Stimulated activated CD4-positive, alpha-beta T cell treated with anti-CD3 and anti-CD28 coated beads, TNF-alpha, amount 100 ng/mL, for 4 hours (primary cell): ENCODE results near the gene SUPT3H.
"Not testable (repeated sequence)": the region's sequence is repeated elsewhere in the genome, so short reads cannot be mapped to it uniquely, and the experiment has no call there.

Source experiments
- DNase-seq, 3 experiments: peaks; one replicate each; pipeline ENCODE4 v3.0.0-alpha.2; 2020; ENCODE audit warnings: low read depth in 3 of 3

The SUPT3H gene

GRCh38 chr6:44955145-44955544 lies 422.6 kb downstream of the SUPT3H start:
- DNase-seq = no peak

DNA sequence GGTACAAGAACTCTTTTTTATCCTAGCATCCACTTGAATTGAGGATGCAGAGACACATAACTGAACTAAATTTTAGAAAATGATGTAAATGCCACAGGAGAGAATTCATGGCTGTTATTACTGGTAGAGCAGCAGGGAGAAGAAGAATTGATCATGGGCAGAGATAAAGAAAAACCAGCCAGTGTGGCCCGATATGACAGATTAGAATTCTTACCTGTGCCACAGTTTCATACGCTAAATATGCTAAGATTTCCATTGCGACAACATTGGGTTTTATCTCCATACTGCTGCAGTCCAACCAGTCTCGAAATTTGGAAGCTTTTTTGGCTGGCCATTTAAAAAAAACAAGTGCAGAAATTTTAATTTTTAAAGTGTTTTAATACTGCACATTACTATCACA lies 423.5 kb downstream of the SUPT3H start:
- DNase-seq = no peak

GRCh38 chr6:44951253-44951747 lies 426.4 kb downstream of the SUPT3H start:
- DNase-seq = no peak

DNA sequence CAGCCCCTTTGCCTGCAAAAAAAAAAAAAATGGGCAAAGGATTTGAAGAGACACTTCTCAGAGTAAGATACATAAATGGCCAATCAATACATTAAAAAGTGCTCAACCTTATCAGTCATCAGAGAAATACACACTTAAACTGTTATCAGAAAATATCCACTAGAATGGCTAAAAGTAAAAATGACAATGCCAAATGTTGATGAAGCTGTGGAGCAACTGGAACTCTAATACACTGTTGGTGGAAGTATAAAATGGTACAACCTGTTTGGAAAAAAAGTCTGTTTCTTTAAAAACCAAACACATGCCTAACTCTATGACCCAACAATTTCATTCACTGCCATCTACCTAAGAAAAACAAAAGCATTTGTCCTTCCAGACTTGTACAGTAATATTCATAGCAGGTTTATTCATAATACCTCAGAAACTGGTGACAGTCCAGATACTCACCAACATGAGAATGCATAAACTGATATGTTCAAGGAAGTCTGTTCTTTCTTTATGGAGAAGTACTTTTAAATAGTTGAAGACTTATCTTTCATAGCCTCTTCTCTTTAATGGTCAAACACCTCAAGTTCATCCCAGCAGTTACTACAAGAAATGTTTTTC lies 428.0 kb downstream of the SUPT3H start:
- DNase-seq = no peak

DNA sequence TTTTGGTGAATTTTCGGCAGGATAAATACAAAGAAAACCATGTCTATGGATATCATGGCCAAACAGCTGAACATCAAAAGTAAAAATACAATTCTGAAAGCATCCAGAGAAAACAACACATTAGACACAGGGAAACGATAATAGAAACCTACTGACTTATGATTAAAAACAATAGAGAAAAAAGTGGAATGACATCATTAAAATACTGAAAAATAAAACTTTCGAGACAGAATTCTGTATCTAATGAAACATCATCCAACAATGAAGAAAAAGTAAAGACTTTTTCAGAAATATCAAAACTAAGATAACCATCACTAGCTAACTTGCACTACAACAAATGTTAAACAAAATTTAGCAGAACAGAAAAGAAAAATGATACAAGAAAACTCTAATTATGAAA lies 434.2 kb downstream of the SUPT3H start:
- no peak for DNase-seq

GRCh38 chr6:44942798-44943197 lies 434.9 kb downstream of the SUPT3H start:
- DNase-seq = no peak

DNA sequence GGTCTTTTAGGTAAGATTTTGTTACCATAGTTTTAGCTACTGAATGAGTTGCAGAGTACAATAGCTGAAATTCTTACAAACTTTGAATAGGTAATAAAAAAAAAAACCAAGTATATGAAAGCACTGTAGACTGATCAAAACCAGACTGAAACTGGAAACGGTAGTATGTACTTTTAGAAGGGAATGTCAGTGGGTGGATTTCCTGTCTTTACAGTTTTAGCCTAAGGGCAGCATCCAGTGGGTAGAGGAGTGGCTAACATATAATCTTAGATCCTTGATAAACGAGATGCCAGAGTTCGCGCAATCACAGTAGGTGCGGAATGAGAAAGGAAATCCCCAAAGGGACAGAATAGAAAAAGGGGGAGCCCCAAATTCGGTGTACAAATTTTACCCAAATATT lies 435.5 kb downstream of the SUPT3H start:
- no peak for DNase-seq

DNA sequence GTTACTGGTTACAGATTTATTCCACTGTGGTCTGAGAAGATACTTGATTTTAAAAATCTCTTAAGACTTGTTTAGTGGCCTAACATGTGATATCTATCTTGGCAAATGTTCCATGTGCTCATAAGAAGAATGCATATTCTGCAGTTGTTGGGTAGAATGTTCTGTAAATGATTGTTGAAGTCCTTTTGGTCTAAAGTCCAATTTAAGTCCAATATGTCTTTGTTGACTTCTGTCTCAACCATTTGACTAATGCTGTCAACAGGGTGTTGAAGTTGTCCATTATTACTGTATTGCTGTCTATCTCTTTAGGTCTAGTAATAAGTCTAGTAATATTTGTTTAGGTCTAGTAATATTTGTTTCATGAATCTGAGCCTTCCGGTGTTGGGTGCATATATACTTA lies 437.4 kb downstream of the SUPT3H start:
- DNase-seq = no peak

DNA sequence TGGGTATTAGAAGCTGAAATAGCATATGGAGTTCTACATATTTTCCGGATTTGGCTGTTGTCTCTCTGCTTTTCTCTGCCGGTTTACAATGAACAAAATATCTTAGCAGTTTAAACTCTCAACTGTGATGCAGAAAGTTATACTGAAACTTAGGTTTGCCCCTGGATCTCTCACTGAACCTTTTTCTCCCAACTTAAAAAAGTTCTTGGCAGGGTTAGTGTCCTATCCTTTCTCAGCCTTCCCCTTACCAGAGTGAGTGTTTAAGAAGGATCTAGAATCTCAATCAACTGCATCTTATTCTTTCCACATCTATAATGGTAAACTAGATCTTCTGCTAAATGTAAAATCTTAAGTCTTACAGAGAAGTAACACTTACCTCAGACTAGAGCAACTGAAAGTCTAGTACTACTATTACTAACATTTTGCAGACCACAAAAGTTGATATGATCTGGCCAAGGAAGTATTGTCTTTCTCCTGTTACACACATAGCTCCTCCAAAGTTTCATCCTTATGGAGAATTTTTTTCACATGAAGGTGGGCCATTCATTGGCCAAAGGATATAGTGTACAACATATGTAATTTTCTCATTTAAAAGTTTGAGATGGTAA lies 441.9 kb downstream of the SUPT3H start:
- DNase-seq = no peak

GRCh38 chr6:44933108-44933507 lies 444.6 kb downstream of the SUPT3H start:
- DNase-seq = no peak

DNA sequence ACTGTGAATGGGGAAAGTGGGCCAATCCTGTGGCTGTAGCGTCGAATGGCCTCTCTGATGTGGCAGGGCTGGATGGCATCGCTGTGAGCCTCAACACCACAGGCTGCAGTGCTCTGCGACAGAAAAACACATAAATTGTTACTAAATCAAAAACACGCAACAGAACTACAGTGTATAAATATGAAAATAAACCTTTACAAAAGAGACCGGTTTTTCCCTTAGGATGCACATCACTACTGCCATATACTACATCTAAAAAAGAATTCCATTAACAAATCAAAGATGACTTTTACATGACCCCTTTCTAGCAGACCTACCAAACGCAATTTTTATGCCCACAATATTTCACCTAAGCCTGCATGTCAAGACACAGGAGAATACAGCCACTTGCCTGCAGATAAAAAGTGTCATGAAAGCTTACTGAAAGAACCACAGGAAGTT lies 445.1 kb downstream of the SUPT3H start:
- DNase-seq = no peak

DNA sequence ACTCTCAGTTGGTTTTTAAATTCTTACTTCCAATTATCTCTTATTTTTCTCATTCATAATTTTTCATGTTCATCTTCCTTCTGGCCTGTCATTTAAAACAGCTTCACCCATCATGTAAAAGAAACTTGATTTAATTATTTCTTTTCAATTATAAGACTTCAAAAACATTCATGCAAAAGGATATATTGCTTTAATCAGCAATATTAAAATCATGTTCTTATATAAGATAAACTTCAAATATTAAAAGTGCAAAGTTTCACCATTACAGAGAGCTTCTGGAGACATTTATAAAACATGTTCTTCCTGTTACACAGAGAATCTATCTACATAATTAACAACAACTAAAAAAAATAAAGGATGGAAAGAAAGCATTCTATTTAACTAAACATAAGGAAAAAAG lies 446.3 kb downstream of the SUPT3H start:
- DNase-seq = no peak

GRCh38 chr6:44926556-44926955 lies 451.2 kb downstream of the SUPT3H start:
- DNase-seq = no peak

- no peak for DNase-seq
Measured at GRCh38 chr6:44925100-44925739, 452.5 kb downstream of the SUPT3H start.

DNA sequence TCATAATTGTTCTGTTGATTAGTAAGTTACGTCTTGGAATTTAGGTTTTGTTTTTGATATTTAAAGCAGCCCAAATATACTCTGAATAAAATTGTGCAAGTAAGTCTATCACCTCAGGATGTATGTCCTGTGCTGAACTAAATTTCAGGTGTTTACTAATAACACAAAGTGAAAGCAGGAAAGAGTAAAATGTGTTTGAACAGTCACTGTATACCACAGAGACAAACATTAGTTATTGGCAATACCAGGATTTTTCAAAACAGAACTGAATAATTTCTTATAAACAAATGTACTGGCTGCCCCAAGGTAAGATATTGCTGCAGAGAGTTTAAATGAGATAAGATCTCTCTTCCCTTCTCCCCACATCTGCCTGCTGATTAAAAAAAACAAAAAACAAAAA lies 454.3 kb downstream of the SUPT3H start:
- DNase-seq = no peak

DNA sequence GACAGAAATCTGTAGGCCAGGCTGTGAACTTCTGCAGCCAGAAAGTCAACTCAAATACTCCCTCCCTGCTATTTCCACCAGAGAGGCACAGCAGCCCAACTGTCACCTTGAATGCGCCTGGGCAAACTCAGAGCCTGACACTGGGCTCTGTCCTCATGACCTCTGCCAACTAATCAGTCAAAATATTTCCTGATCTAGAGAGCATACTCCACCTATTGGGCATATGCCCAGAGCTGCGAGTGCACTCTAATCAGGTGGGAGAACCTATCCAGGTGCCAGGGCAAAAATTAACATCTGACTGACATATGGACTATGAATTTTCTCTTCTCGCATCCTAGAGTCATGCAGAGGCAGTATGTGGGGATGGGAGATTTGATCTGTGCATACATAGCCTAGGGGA lies 455.9 kb downstream of the SUPT3H start:
- no peak for DNase-seq

DNA sequence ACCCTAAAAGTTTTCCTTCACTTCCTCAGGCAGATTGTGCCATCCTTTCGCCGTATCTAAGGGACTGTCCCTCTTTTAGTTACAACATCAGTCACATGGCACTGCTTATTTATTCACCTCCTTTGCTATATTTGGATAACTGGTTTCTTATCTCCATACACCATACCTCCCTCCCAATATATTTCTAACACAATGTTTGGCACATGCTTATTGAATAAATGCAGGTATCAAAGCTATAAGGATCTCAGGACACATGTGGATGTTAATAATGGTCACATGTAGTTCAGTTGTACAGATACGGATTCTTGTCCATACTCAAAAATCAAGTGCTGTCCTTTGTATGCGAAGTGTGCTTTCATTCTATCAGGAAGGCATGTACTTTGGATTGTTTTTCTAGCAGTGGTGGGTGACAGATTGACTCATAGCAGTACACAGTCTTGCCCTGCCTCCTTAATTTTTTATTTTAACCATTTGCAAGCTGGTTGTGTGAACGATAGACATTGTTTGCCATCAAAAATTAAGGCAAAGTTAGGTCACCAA lies 456.7 kb downstream of the SUPT3H start:
- no peak for DNase-seq

DNA sequence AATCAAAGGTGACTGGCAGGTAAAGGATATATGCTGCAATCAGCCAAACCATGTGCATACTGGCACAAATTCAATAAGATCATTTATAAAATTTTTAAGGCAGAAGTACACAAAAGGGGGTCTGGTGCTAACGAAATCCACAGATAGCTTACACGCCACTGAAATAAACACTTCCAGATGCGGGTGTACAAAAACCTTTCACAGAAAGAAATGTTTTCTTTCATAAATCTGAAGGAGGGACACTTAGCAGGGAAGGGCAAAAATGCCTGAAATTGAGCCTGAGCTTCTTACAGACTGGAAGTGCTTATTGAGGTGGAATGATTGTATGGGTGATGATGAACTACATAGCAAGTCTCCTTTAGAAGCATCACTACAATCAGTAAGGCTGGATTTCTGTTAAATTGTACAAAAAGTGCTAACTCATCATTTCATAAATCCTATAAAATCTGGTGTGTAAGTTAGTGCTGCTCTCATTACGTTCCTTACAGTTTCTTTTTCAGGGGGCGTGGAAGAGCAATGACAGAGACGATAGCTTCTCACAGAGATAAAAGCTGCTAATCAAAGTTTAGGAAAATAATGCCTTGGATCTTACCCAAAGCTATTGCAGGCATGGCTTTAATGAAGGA lies 458.9 kb downstream of the SUPT3H start:
- DNase-seq = no peak

DNA sequence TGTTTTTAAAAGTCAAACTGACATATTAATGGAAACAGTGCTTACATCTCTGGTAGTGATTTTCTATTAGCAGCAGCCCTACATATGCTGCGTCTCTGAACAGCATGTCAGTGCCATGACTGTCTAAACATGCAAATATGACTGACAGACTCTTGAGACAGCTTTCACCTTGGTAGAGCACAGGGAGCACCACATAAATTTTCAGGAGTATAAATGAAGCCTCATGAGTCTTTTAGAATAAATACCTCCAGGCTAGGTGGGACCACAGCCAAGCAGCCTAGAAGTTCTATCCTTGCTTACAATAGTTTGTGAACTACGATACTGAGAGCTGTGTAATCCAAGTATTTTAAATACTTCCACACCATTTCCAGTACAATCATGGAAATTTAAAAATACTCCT lies 460.3 kb downstream of the SUPT3H start:
- no peak for DNase-seq

DNA sequence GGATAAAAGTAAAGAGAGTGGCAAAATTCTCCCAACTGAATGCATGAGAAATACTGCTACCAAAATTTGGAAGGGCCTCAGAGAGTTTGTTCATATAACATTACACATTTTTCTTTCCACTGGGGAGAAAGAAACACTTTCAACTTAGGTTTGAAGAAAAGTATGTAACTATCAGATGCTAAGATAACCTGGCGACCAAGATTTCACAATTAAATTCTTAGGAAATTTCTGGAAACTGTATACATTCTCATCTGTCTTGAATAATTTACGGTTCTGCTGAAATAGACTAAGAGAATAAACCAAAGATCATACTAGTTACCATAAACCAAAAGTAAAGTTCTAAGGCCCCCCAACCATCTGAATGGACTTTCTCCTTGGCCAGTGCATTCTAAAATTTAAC lies 462.6 kb downstream of the SUPT3H start:
- no peak for DNase-seq

DNA sequence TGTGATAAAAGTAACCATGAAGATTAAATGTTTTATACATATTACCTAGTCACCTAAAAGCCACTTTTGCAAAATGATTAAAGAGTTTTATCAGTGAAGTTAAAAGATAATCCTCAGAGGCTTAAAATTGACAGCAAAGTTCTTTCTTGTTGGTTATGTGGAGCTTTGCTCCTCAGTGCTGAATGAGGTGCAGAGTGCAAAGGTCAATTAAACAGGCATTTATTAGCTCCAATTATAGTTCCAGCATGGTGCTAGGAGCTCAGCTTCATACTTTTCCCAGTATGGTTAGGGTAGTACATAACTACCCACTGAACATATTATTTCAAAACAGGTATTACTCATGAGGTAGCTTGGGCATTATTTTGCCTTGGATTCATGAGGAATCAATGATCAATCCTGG lies 463.6 kb downstream of the SUPT3H start:
- DNase-seq = no peak

GRCh38 chr6:44906761-44907160 lies 471.0 kb downstream of the SUPT3H start:
- DNase-seq = no peak

GRCh38 chr6:44900358-44900757 lies 477.4 kb downstream of the SUPT3H start:
- not testable (repeated sequence) for DNase-seq
